COLO668 (cell line): ENCODE data around the gene LDLRAD1.
"Not testable (repeated sequence)": the region's sequence is repeated elsewhere in the genome, so short reads cannot be mapped to it uniquely, and the experiment has no call there.

Experiments
- DNase-seq: peaks from one replicate; lab custom pipeline; 2025; ENCODE audit not compliant: unreplicated experiment; lab: John Stamatoyannopoulos, UW

Gene LDLRAD1

DNA sequence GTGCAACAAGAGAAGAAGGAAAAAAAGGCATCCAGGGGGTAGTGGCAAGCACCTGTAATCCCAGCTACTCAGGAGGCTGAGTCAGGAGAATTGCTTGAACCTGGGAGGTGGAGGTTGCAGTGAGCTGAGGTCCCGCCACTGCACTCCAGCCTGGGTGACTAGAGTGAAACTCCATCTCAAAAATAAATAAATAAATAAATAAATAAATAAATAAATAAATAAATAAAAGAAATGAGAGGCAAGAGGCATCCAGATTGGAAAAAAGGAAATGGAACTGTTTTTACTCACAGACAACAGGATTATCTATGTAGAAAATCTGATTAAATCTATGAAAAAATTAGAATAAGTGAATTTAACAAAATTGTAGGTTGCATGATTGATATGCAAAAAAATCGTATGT lies 23.5 kb downstream of the LDLRAD1 start:
- not testable (repeated sequence) for DNase-seq

DNA sequence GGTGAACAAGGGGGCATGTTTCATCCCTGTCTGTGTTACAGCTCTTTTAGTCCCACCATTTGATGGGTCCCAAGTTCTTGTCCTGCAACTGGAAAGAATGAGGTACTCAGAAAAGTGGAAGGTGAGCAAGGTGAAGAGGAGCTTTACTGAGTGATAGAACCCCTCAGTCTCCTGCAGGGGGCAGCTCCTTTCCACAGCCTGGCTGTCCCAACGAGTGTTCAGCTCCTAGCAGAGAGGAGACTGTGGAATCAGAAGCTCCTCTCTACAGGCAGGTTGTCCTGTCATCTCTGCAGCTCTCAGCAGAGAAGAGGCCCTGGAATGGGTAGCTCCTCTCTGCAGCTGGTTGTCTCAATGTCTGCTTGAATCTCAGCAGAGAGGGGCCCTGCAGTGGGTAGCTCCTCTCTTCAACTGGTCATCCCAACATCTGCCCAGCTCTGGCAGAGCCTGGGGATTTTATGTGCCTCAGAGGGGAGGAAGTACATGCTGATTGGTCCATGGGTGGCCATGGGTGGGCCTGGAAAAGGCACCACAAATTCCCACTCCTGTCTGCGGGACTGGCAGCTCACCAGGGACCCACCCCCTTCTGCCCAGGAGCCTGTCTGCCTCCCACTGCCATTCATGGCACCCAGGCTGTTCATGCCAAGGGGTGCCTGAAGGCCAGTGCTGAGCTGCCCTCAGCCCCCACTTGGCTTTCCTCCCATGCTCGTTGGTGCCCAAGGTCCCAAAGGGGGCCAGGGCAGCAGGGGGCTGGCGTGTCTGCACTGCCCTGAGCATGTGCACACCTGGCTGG lies 25.7 kb downstream of the LDLRAD1 start:
- peak; percentile 28 for DNase-seq

DNA sequence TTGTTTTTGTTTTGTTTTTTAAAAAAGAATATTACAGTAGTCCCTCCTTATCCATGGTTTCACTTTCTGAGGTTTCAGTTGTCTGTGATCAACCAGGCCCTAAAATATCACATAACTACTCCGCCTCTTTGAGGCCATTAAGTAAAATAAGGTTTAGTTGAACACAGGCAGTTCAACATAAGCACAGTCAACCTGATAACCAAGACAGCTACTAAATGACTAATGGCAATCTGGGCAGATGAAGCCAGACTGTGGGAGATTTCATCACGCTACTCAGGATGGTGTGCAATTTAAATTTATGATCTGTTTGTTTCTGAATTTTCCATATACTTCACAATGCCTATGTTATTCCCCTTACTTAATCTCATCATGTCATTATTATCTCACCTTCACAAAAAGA lies 30.1 kb downstream of the LDLRAD1 start:
- DNase-seq: no peak

GRCh38 chr1:53986458-53986857 lies 31.5 kb downstream of the LDLRAD1 start:
- DNase-seq: no peak

GRCh38 chr1:53984726-53985125 lies 33.3 kb downstream of the LDLRAD1 start:
- DNase-seq: no peak

GRCh38 chr1:53982763-53983104 lies 35.3 kb downstream of the LDLRAD1 start:
- no peak for DNase-seq

DNA sequence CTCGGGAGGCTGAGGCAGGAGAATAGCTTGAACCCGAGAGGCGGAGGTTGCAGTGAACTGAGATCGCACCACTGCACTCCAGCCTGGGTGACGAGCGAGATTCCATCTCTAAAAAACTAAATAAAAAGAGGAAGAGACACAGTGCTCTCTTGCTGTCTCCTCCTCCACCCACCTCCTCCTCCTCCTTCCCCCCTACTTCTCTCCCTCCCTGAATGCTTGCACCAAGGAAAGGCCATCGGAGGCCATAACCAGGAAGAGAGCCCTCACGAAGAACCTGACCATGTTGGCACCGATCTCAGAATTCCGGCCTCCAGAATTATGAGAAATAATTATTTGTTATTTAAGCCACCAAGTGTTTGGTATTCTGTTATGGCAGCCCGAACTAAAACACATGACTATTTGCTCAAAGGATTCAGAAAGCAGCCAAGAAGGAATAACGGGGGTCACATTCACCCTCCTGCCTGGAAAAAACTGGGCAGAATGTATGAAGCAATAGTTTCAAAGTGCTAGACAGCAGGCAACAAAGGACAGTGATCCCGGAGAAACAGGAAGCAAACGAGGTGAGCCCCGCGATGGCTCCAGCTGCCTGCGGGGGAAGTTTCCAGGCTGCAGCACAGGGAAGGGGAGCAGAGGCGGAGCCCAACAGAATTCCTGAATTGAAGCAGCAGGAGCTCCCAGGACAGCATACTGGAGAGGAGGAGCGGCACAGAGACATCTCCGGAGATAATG lies 35.8 kb downstream of the LDLRAD1 start:
- peak; percentile 50 for DNase-seq

DNA sequence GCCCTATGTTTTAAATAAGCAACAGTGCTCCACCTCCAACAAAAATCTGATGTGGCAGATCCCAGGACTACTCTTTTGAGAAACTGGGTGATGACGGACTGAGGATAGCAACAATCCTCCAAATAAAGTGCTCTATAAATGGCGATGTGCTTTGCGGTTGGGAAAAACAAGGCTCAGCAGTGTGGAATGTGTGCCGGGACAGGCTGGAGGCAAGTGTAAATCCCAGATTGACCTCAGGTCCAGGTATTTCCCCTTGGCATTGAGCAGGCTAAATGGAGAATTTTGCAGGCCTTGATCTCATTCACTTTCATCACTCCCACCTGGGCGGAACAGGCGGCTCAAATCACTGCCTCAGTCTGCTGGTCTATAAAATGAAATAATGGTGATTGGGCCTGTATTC lies 36.8 kb downstream of the LDLRAD1 start:
- DNase-seq: no peak

- DNase-seq: no peak
Observed at GRCh38 chr1:53979712-53980450, 38.1 kb downstream of the LDLRAD1 start.

DNA sequence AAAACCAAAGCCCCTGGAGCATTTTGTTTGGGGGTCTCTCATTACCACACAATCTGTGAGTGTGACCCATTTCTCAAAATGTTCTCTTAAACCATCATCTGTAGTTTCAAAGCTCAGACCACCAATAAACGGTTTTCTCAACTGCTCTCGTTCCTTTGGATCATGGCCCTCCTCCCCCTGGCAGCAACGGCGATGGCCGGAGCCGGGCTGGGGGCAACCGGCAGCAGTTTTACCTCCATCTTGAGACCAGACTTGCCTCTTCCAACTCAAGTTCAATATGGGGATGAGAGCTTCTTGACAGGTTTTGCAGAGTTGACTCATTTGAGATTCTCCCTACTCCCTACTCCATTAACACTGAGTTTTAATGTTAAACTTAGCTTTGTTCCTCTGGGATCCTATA lies 42.1 kb downstream of the LDLRAD1 start:
- DNase-seq: no peak

- DNase-seq: no peak
Observed at GRCh38 chr1:53971718-53972117, 46.3 kb downstream of the LDLRAD1 start.

DNA sequence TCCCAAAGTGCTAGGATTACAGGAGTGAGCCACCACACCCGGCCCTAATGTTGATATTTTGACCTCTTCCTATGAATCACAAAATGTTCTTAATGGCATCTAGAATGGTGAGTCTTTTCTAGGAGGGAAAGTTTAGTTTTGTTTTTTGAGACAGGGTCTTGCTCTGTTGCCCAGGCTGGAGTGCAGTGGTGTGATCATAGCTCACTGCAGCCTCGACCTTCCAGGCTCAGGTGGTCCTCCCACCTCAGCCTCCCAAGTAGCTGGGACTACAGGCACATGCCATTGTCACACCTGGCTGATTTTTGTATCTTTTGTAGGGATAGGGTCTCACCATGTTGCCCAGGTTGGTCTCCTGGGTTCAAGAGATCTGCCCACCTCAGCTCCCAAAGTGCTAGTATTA lies 48.7 kb downstream of the LDLRAD1 start:
- DNase-seq: not testable (repeated sequence)

DNA sequence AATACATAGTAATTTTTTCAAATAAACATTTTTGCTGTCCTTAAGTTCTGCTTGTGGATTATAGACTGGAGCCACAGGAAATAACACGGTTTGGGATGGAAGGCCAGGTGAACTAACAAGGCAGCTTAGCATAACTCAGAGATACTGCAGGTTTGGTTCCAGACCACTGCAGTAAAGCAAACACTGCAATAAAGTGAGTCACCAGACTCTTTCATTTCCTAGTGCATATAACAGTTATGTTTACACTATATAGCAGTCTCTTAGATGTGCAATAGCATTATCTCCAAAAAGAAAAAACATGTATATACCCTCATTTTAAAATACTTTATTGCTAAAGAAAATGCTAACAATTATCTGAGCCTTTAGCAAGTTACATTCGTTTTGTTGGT lies 49.9 kb downstream of the LDLRAD1 start:
- DNase-seq: peak; percentile 69

DNA sequence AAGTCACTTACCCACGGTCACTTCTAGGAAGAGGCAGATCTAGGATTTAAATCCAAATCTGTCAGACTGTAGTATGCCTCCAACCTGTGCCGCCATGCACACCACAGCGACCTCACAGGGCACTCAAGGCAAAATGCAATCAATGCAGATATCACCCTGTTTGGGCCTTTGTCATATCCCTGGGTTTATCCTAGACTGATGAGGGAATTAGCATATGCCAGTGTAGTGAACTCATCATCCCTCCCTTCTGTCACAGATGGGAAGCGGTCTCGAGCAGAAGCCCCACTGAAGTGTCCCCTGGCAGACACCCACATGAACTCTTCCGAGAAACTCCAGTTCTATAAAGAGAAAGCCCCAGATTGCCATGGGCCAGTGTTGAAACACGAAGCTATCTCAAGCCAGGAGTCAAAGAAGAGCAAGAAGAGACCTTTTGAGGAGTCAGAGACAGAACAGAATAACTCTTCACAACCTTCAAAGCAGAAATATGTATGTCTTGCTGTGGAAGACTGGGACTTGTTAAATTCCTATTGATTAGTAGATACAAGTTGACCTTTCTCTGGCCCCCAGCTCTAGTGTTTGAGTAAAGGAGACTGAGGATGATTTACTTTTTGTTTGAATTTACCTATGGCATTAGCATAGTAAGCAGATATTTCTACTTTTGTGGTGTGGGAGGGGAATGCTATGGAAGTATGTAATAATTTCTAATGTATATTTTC lies 50.4 kb downstream of the LDLRAD1 start:
- DNase-seq: peak; percentile 53

DNA sequence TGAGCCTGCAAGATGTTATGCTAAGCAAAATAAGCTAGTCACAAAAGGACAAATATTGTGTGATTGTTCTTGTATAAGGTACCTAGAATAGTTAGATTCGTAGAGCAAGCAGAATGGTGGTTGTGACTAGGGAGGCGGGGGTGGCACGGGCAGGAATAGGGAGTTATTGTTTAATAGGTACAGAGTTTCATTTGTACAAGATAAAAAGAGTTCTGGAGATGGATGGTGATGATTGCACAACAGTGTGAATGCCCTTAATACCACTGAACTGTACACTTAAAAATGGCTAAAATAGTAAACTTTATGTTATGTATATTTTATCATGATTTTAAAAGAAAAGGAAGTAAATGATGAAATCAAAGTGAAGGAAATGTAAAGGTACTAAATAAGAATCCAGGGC lies 51.2 kb downstream of the LDLRAD1 start:
- DNase-seq: no peak

GRCh38 chr1:53964109-53964508 lies 53.9 kb downstream of the LDLRAD1 start:
- no peak for DNase-seq

- no peak for DNase-seq
Observed at GRCh38 chr1:53963460-53963859, 54.5 kb downstream of the LDLRAD1 start.

DNA sequence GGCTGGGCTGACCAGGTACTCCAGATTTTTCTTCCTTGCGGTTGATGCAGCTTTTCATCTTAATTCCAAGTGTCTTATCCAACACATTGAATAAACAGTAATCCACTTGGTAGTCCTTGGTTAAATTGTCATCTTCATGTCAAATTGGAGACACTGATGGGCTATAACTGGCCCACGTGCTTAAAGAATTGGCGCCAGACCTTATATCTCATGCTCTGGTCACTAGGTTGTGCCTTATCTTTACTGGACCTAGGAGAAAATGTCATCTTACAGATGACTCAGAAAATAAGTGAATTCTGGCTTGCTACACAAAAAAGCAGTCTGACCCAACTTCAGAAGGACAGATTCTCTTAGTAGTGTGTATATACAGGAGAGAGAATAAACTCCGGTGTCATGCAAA lies 55.6 kb downstream of the LDLRAD1 start:
- DNase-seq: no peak

- no peak for DNase-seq
Observed at GRCh38 chr1:53959664-53960250, 58.2 kb downstream of the LDLRAD1 start.
